ENCODE measurements around the gene TMPRSS2. TPM values are rescaled to one million over a fixed set of nuclear protein-coding genes. Genes with fewer than 3 reads are reported as not detected.
"Not testable (repeated sequence)": the region's sequence is repeated elsewhere in the genome, so short reads cannot be mapped to it uniquely, and the experiment has no call there.

Gene TMPRSS2
- total and polyA plus RNA-seq, 9 of the 15 experiments (the other 6 are each of a cell fraction or from before 2014, with no cell fraction given) = 0.20 TPM; not detected in 8

DNA sequence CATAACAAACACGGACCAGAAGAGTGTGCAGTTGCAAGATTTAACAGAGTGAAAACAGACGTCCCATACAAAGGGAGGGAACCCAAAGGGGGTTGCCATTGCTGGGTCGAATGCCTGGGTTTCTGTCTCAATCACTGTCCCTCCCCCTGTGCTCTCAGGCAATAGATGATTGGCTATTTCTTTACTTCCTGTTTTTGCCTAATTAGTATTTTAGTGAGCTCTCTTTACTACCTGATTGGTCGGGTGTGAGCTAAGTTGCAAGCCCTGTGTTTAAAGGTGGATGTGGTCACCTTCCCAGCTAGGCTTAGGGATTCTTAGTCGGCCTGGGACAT lies 84.7 kb downstream of the TMPRSS2 start:
- in situ Hi-C loops (cut with MboI); DNase-seq (ENCODE audit: extremely low read depth in 1 of 4, low spot score in 3 of 4); H3K4me2 ChIP-seq (ENCODE audit: insufficient read depth, low read length); H3K4me3 ChIP-seq; H3K36me3 ChIP-seq (ENCODE audit: control insufficient read depth, insufficient read depth, low read length); H3K27ac ChIP-seq (ENCODE audit: extremely low read depth, low read depth, low read length); H3K9me3 ChIP-seq (replicated peaks; ENCODE audit: control insufficient read depth, insufficient read depth, low read depth, low read length); intact Hi-C loops (cut with micrococcal nuclease); H3K9me1 ChIP-seq (ENCODE audit: control insufficient read depth, insufficient read depth, low read length); ATAC-seq; CTCF ChIA-PET (ENCODE audit: low intra/inter-chr PET ratio); H3K9ac ChIP-seq (ENCODE audit: insufficient read depth in 1 of 2, low read depth in 2 of 2, low read length in 2 of 2); H3K79me2 ChIP-seq (ENCODE audit: control insufficient read depth, insufficient read depth, low read length); BruUV-seq (replicated peaks); H4K20me1 ChIP-seq (replicated peaks; ENCODE audit: control insufficient read depth, insufficient read depth, low read length); FAIRE-seq: not testable (repeated sequence)
- Histone ChIP-seq H2AFZ (ENCODE audit: low read depth, low read length) (peak overlapping the region; percentile 65; the same call in 1 of the 2 replicates), H3K27me3 (ENCODE audit: control insufficient read depth in 2 of 2, insufficient read depth in 2 of 2, low read length in 2 of 2) (peaks cover 15 to 40% of the 10 kb centered on the region in 2 experiments; a peak in 4 of 5 replicates), H3K4me1 (replicated peaks in 1 of 2; ENCODE audit: control insufficient read depth in 2 of 2, insufficient read depth in 2 of 2, low read length in 2 of 2) (peaks cover 0 to 15% of the 10 kb centered on the region in 2 experiments; a peak in 2 of 5 replicates)
- 0% methylated on average over 5 of the region's 5 CpGs for WGBS (ENCODE audit: insufficient coverage, low coverage, missing lambda C conversion rate)
- POLR2A ChIA-PET = interaction anchor here (0.6 kb wide), 1 partner anchor 1890 kb away, joined by 3 read pairs; no protein-coding TSS in a partner anchor

DNA sequence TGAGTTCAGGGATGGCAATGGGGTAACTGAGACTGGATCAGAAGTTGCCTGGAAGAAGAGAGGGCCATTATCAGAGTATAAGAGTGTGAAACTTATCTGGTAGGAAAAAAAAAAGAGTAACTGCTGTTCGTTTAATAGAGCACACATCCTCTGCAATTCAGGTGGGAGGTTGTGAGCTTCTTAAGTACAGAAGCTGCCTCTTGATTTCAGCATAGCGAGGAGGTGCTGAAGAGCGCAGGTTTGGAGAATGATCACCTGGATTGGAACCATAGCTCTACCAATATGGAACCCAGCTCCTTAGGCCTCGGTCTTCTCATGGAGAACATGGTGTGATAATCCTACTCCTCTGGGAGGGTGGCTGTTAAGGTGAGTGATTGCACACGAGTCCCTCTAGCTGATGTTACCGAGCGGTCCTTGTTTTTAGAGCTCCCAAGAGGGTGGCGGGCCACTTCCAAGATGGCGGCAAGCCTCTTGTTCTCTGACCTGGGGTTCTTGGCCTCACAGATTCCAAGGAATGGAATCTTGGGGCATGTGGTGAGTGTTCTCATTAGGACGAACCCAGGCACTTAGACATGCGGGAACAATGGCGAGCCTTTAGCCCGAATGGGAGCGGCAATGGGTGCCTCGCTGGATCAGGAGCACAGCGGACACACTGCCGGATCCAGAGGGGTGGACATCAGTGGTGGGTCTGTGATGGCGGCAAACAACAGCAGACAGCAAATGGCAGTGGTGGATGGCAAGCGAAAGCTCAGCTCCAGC lies 85.2 kb downstream of the TMPRSS2 start:
- TF ChIP-seq ZNF551 (CRISPR knock-in tag; IDR thresholded peaks at IDR 0.05) (no peak), ELF4 (CRISPR knock-in tag; IDR thresholded peaks at IDR 0.05) (no peak)
- TF ChIP-seq, protein P1, sequence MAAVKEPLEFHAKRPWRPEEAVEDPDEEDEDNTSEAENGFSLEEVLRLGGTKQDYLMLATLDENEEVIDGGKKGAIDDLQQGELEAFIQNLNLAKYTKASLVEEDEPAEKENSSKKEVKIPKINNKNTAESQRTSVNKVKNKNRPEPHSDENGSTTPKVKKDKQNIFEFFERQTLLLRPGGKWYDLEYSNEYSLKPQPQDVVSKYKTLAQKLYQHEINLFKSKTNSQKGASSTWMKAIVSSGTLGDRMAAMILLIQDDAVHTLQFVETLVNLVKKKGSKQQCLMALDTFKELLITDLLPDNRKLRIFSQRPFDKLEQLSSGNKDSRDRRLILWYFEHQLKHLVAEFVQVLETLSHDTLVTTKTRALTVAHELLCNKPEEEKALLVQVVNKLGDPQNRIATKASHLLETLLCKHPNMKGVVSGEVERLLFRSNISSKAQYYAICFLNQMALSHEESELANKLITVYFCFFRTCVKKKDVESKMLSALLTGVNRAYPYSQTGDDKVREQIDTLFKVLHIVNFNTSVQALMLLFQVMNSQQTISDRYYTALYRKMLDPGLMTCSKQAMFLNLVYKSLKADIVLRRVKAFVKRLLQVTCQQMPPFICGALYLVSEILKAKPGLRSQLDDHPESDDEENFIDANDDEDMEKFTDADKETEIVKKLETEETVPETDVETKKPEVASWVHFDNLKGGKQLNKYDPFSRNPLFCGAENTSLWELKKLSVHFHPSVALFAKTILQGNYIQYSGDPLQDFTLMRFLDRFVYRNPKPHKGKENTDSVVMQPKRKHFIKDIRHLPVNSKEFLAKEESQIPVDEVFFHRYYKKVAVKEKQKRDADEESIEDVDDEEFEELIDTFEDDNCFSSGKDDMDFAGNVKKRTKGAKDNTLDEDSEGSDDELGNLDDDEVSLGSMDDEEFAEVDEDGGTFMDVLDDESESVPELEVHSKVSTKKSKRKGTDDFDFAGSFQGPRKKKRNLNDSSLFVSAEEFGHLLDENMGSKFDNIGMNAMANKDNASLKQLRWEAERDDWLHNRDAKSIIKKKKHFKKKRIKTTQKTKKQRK (IDR thresholded peaks at IDR 0.05; ENCODE audit: borderline replicate concordance, low read depth, low read length) = no peak

DNA sequence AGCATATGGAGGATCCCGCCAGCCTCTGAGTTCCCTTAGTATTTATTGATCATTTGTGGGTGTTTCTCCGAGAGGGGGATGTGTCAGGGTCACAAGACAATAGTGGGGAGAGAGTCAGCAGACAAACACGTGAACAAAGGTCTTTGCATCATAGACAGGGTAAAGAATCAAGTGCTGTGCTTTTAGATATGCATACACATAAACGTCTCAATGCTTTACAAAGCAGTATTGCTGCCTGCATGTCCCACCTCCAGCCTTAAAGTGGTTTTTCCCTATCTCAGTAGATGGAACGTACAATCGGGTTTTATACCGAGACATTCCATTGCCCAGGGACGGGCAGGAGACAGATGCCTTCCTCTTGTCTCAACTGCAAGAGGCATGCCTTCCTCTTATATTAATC lies 87.0 kb downstream of the TMPRSS2 start:
- H3K79me2 ChIP-seq (ENCODE audit: control insufficient read depth, insufficient read depth, low read length); BruUV-seq (replicated peaks); in situ Hi-C loops (cut with MboI); H3K36me3 ChIP-seq (ENCODE audit: control insufficient read depth, insufficient read depth, low read length); H3K4me2 ChIP-seq (ENCODE audit: insufficient read depth, low read length); H4K20me1 ChIP-seq (replicated peaks; ENCODE audit: control insufficient read depth, insufficient read depth, low read length); H3K9me1 ChIP-seq (ENCODE audit: control insufficient read depth, insufficient read depth, low read length); POLR2A ChIA-PET; intact Hi-C loops (cut with micrococcal nuclease); H3K27ac ChIP-seq (ENCODE audit: extremely low read depth, low read depth, low read length); FAIRE-seq; ATAC-seq; H3K9me3 ChIP-seq (replicated peaks; ENCODE audit: control insufficient read depth, insufficient read depth, low read depth, low read length); H3K4me3 ChIP-seq; DNase-seq (ENCODE audit: extremely low read depth in 1 of 4, low spot score in 3 of 4); H3K9ac ChIP-seq (ENCODE audit: insufficient read depth in 1 of 2, low read depth in 2 of 2, low read length in 2 of 2); CTCF ChIA-PET (ENCODE audit: low intra/inter-chr PET ratio); H2AFZ ChIP-seq (ENCODE audit: low read depth, low read length): not testable (repeated sequence)
- Histone ChIP-seq H3K4me1 (replicated peaks in 1 of 2; ENCODE audit: control insufficient read depth in 2 of 2, insufficient read depth in 2 of 2, low read length in 2 of 2) (peaks cover 0 to 13% of the 10 kb centered on the region in 2 experiments; a peak in 2 of 5 replicates), H3K27me3 (ENCODE audit: control insufficient read depth in 2 of 2, insufficient read depth in 2 of 2, low read length in 2 of 2) (peaks cover 5 to 20% of the 10 kb centered on the region in 2 experiments; a peak in 4 of 5 replicates)
- WGBS (ENCODE audit: insufficient coverage, low coverage, missing lambda C conversion rate) = 3% methylated on average over 6 of the region's 8 CpGs

More for the DNA sequence above, 85.2 kb downstream of the TMPRSS2 start:
- no peaks in the 10 kb centered on the region for H3K79me2 ChIP-seq (ENCODE audit: control insufficient read depth, insufficient read depth, low read length)
- DNase-seq (ENCODE audit: extremely low read depth in 1 of 4, low spot score in 3 of 4) (no peak), FAIRE-seq (no peak), ATAC-seq (no peak)
- H3K9me3 ChIP-seq (replicated peaks; ENCODE audit: control insufficient read depth, insufficient read depth, low read depth, low read length) = no peaks in the 10 kb centered on the region
- H2AFZ ChIP-seq (ENCODE audit: low read depth, low read length) = peak overlapping the region; percentile 65; the same call in 1 of the 2 replicates
- no peaks in the 10 kb centered on the region for H3K9me1 ChIP-seq (ENCODE audit: control insufficient read depth, insufficient read depth, low read length)
- H4K20me1 ChIP-seq (replicated peaks; ENCODE audit: control insufficient read depth, insufficient read depth, low read length) = no peaks in the 10 kb centered on the region; the same call in 1 of the 2 replicates
- no peak overlapping the region for H3K9ac ChIP-seq (ENCODE audit: insufficient read depth in 1 of 2, low read depth in 2 of 2, low read length in 2 of 2)
- peaks cover 0 to 15% of the 10 kb centered on the region in 2 experiments; a peak in 2 of 5 replicates for H3K4me1 ChIP-seq (replicated peaks in 1 of 2; ENCODE audit: control insufficient read depth in 2 of 2, insufficient read depth in 2 of 2, low read length in 2 of 2)
- no TSS peak for BruUV-seq (replicated peaks)
- WGBS (ENCODE audit: insufficient coverage, low coverage, missing lambda C conversion rate) = 8% methylated on average over 19 of the region's 19 CpGs
- H3K4me3 ChIP-seq = no peak overlapping the region
- no peak overlapping the region for H3K27ac ChIP-seq (ENCODE audit: extremely low read depth, low read depth, low read length)
- CTCF ChIA-PET (ENCODE audit: low intra/inter-chr PET ratio) = no interaction called here
- in situ Hi-C loops (cut with MboI) (no loop called here), intact Hi-C loops (cut with micrococcal nuclease) (no loop called here)
- H3K27me3 ChIP-seq (ENCODE audit: control insufficient read depth in 2 of 2, insufficient read depth in 2 of 2, low read length in 2 of 2) = peaks cover 12 to 35% of the 10 kb centered on the region in 2 experiments; a peak in 4 of 5 replicates
- H3K4me2 ChIP-seq (ENCODE audit: insufficient read depth, low read length) = no peak overlapping the region
- POLR2A ChIA-PET = interaction anchor here (0.6 to 0.8 kb wide), 2 partner anchors 141 to 1890 kb away, joined by 3 to 4 read pairs; no protein-coding TSS in a partner anchor
- H3K36me3 ChIP-seq (ENCODE audit: control insufficient read depth, insufficient read depth, low read length) = no peaks in the 10 kb centered on the region
